Astrocyte (in vitro differentiated cells and primary cell): ENCODE results near the gene SPPL3.

Source experiments
- CTCF ChIP-seq: IDR thresholded peaks from 2 replicates; pipeline ENCODE4 v1.5.1; 2011; ENCODE audit warnings: low read depth, mild to moderate bottlenecking, inconsistent platforms, low read length, moderate library complexity; ENCODE audit not compliant: insufficient read depth
- EZH2 ChIP-seq: IDR thresholded peaks from 2 replicates; pipeline ENCODE4 v1.6.1; 2012; ENCODE audit warnings: mild to moderate bottlenecking, low read length, inconsistent platforms; ENCODE audit not compliant: insufficient read depth

GRCh38 chr12:120724720-120725119, 179.4 kb downstream of the SPPL3 start:
- no peak for TF ChIP-seq EZH2
- TF ChIP-seq CTCF, result no peak
